Measurements from ENCODE around the gene SLC2A4RG. TPM values are rescaled to one million over a fixed set of nuclear protein-coding genes. Genes with fewer than 3 reads are reported as not detected.

The SLC2A4RG gene
- total RNA-seq, 1 experiment from 2014 or later: 121 TPM

- ATAC-seq: no peak
- ChIA-PET CTCF (interaction anchor here (1.6 kb wide), 1 partner anchor 14 kb away, joined by 3 read pairs; no protein-coding TSS in a partner anchor), POLR2A (interaction anchor here (1.0 kb wide), 1 partner anchor 31 kb away, joined by 4 read pairs; no protein-coding TSS in a partner anchor), RAD21 (ENCODE audit: low non-redundant PET in 1 of 2, low total read pairs in 2 of 2, uncharacterized antibody in 2 of 2, unreplicated experiment in 2 of 2) (interaction anchor here (0.5 to 0.7 kb wide), 4 partner anchors 49 to 219 kb away, joined by 3 to 4 read pairs (median 3); partner anchors contain the start of gene UCKL1 (in 1 of the 2))
- Histone ChIP-seq H3K9me3 (ENCODE audit: control insufficient read depth in 1 of 2, insufficient read depth in 1 of 2, low read depth in 1 of 2, low read length in 2 of 2) (no peaks in the 10 kb centered on the region), H3K27me3 (ENCODE audit: insufficient read depth, low read length) (no peaks in the 10 kb centered on the region), H3K4me2 (ENCODE audit: low read length) (peak overlapping the region; percentile 66), H3K36me3 (ENCODE audit: control insufficient read depth in 1 of 2, insufficient read depth in 2 of 2, low read length in 2 of 2) (peaks cover 0 to 17% of the 10 kb centered on the region in 2 experiments; a peak in 2 of 4 replicates), H3K9ac (ENCODE audit: low read length) (peak overlapping the region; percentile 56), H3K4me3 (replicated peaks in 1 of 2; ENCODE audit: low read depth in 1 of 2, low read length in 2 of 2) (peak overlapping the region; percentile 42 to 52), H3K4me1 (ENCODE audit: control insufficient read depth in 1 of 2, insufficient read depth in 2 of 2, low read length in 2 of 2) (peaks cover 20 to 50% of the 10 kb centered on the region in 2 experiments; a peak in 3 of 4 replicates), H3K9me2 (ENCODE audit: insufficient read depth) (no peaks in the 10 kb centered on the region), H3K79me2 (ENCODE audit: insufficient read depth, low read length) (peaks cover 32% of the 10 kb centered on the region), H3K27ac (ENCODE audit: low read depth, low read length) (peak overlapping the region; percentile 84), H2AFZ (ENCODE audit: low read depth, low read length, poor library complexity, severe bottlenecking) (no peak overlapping the region), H4K20me1 (ENCODE audit: insufficient read depth) (no peaks in the 10 kb centered on the region)
- intact Hi-C loops (cut with micrococcal nuclease): loop anchor here (10.0 kb wide), 1 partner anchor 128 kb away; the partner anchor contains the start of genes ABHD16B and TPD52L2
- TF ChIP-seq ZFX (IDR thresholded peaks at IDR 0.05): no peak
- TF ChIP-seq ATF3 (IDR thresholded peaks at IDR 0.05): no peak
- TF ChIP-seq POLR2AphosphoS5 (IDR thresholded peaks at IDR 0.05; ENCODE audit: low read depth, low read length): peak; percentile 34; the same call in 1 of the 2 replicates
- no peak for TF ChIP-seq SP1 (IDR thresholded peaks at IDR 0.05; ENCODE audit: low read depth)
- TF ChIP-seq SIN3A (IDR thresholded peaks at IDR 0.05; ENCODE audit: low read depth): 0 out of 2 replicates have a peak, but pooled peaks have one; percentile 0
- TF ChIP-seq EZH2phosphoT487 (IDR thresholded peaks at IDR 0.05; ENCODE audit: borderline replicate concordance): no peak
- no peak for TF ChIP-seq CEBPB (IDR thresholded peaks at IDR 0.05; ENCODE audit: low read depth)
- no peak for TF ChIP-seq EGR1 (IDR thresholded peaks at IDR 0.05; ENCODE audit: low read depth)
- no peak for TF ChIP-seq ZNF274 (IDR thresholded peaks at IDR 0.05; ENCODE audit: low read depth, low read length)
- no peak for TF ChIP-seq EZH2 (IDR thresholded peaks at IDR 0.05)
- no peak for TF ChIP-seq RAD21 (IDR thresholded peaks at IDR 0.05; ENCODE audit: low read depth)
- TF ChIP-seq YY1 (IDR thresholded peaks at IDR 0.05; ENCODE audit: extremely low read depth, insufficient replicate concordance, low read depth, low read length): no peak
- DNase-seq (ENCODE audit: low read depth, low spot score): no peak
- BruUV-seq (replicated peaks): no TSS peak
Observed at GRCh38 chr20:63736893-63737694, 2.5 kb upstream of the SLC2A4RG start.

Data from HCT116 (cell line).